Stimulated activated CD8-positive, alpha-beta memory T cell treated with anti-CD3 and anti-CD28 coated beads, Interleukin-7, amount 100 ng/mL, for 24 hours (primary cell): Measurements from ENCODE around the gene EEF1AKMT2.
"Not testable (repeated sequence)": the region's sequence is repeated elsewhere in the genome, so short reads cannot be mapped to it uniquely, and the experiment has no call there.

Experiments used
- DNase-seq: peaks from one replicate; pipeline ENCODE4 v3.0.0-alpha.2; 2020; ENCODE audit warnings: low read depth

EEF1AKMT2 gene

GRCh38 chr10:124755581-124755980 is 36.1 kb downstream of the EEF1AKMT2 start:
- DNase-seq, result no peak

- no peak for DNase-seq
These were observed 37.5 kb downstream of the EEF1AKMT2 start for GRCh38 chr10:124754227-124754626.

GRCh38 chr10:124748953-124749645 is 42.6 kb downstream of the EEF1AKMT2 start:
- DNase-seq, result no peak

GRCh38 chr10:124748166-124748565 is 43.5 kb downstream of the EEF1AKMT2 start:
- no peak for DNase-seq

GRCh38 chr10:124747745-124748144 is 43.9 kb downstream of the EEF1AKMT2 start:
- DNase-seq, result no peak

- DNase-seq, result no peak
These were observed 44.7 kb downstream of the EEF1AKMT2 start for GRCh38 chr10:124746992-124747391.

- DNase-seq, result not testable (repeated sequence)
These were observed 45.2 kb downstream of the EEF1AKMT2 start for GRCh38 chr10:124746447-124746846.

- no peak for DNase-seq
These were observed 46.0 kb downstream of the EEF1AKMT2 start for GRCh38 chr10:124745673-124746072.

GRCh38 chr10:124745252-124745651 is 46.4 kb downstream of the EEF1AKMT2 start:
- no peak for DNase-seq

GRCh38 chr10:124744102-124745050 is 47.3 kb downstream of the EEF1AKMT2 start, which contains the start of gene FAM53B:
TSS of gene FAM53B (minus strand) at chr10:124744378. CDS start at chr10:124706713, 37,665 bp downstream.
- DNase-seq, result peak; percentile 51

GRCh38 chr10:124743191-124744101 is 48.2 kb downstream of the EEF1AKMT2 start:
- DNase-seq, result no peak

GRCh38 chr10:124742413-124743190 is 49.1 kb downstream of the EEF1AKMT2 start:
- DNase-seq, result no peak

GRCh38 chr10:124741922-124742412 is 49.7 kb downstream of the EEF1AKMT2 start:
- DNase-seq, result no peak

- DNase-seq, result peak; percentile 56
These were observed 50.3 kb downstream of the EEF1AKMT2 start for GRCh38 chr10:124741281-124741921.

- no peak for DNase-seq
These were observed 51.1 kb downstream of the EEF1AKMT2 start for GRCh38 chr10:124740369-124741280.

- DNase-seq, result no peak
These were observed 51.7 kb downstream of the EEF1AKMT2 start for GRCh38 chr10:124739986-124740368.

GRCh38 chr10:124739119-124739921 is 52.4 kb downstream of the EEF1AKMT2 start:
- no peak for DNase-seq

- DNase-seq, result no peak
These were observed 53.2 kb downstream of the EEF1AKMT2 start for GRCh38 chr10:124738441-124738840.
